H1 (cell line): ENCODE data around the gene FICD. TPM values are rescaled to one million over a fixed set of nuclear protein-coding genes. Genes with fewer than 3 reads are reported as not detected.

ENCODE experiments used
- CTCF ChIA-PET: fragments of 300-600 bp; sonication (Branson Sonifier 250); formaldehyde crosslinking; loops from one replicate; lab custom pipeline; 2021; ENCODE audit not compliant: partially characterized antibody; lab: Charles Lee
- POLR2A ChIA-PET: fragments of 300-600 bp; sonication (Branson Sonifier 250); formaldehyde crosslinking; loops from one replicate; lab custom pipeline; 2021; ENCODE audit warnings: inconsistent platforms; ENCODE audit not compliant: partially characterized antibody; lab: Charles Lee
- DNase-seq, 2 experiments: peaks; one replicate each; pipeline versions ENCODE4 v3.0.0 to v3.0.0-alpha.2; 2010 to 2022; ENCODE audit warnings: low spot score in 2 of 2, low read depth in 1 of 2, mixed read lengths in 1 of 2
- FAIRE-seq: peaks from 2 replicates; lab custom pipeline; 2011; peaks lifted over from hg19 to GRCh38; lab: Jason Lieb, UNC
- H2AFZ ChIP-seq: 2 replicates; pipeline ENCODE4 v1.8.1; 2012; ENCODE audit warnings: low read length, inconsistent platforms
- H2AK5ac ChIP-seq: 2 replicates; pipeline ENCODE4 v1.6.1; 2013; ENCODE audit warnings: low read depth, low read length
- H2BK120ac ChIP-seq: replicated peaks from 2 replicates; pipeline ENCODE3; 2013; ENCODE audit warnings: low read depth, low read length, inconsistent platforms
- H2BK12ac ChIP-seq: 2 replicates; pipeline ENCODE4 v1.6.1; 2013; ENCODE audit warnings: low read depth, low read length
- H2BK15ac ChIP-seq: 2 replicates; pipeline ENCODE4 v1.6.1; 2013; ENCODE audit warnings: low read length
- H2BK20ac ChIP-seq: 2 replicates; pipeline ENCODE4 v1.6.1; 2013; ENCODE audit warnings: low read length
- H2BK5ac ChIP-seq: 2 replicates; pipeline ENCODE4 v1.6.1; 2013; ENCODE audit warnings: low read depth, low read length
- H3K14ac ChIP-seq: 2 replicates; pipeline ENCODE4 v1.6.1; 2013; ENCODE audit warnings: inconsistent platforms; ENCODE audit not compliant: insufficient read length
- H3K18ac ChIP-seq: 2 replicates; pipeline ENCODE4 v1.6.1; 2013; ENCODE audit warnings: low read length; ENCODE audit errors: extremely low read depth
- H3K23ac ChIP-seq: 2 replicates; pipeline ENCODE4 v1.6.1; 2013; ENCODE audit warnings: inconsistent platforms; ENCODE audit not compliant: insufficient read length
- H3K23me2 ChIP-seq: 2 replicates; pipeline ENCODE4 v1.6.1; 2013; ENCODE audit warnings: low read depth, low read length
- H3K27ac ChIP-seq: 2 replicates; pipeline ENCODE4 v1.6.1; 2011; ENCODE audit warnings: low read depth, low read length, inconsistent platforms
- H3K27me3 ChIP-seq, 4 experiments: replicated peaks in 1 of 4; 1 replicate in 1 of 4; 2 replicates in 3 of 4; pipeline versions ENCODE4 v1.6.1 to v1.8.1; 2011 to 2013; ENCODE audit warnings: low read length in 3 of 4, mild to moderate bottlenecking in 3 of 4, inconsistent platforms in 2 of 4, mixed read lengths in 2 of 4, moderate library complexity in 1 of 4; ENCODE audit not compliant: control insufficient read depth in 3 of 4, insufficient read depth in 3 of 4; ENCODE audit errors: extremely low read depth in 1 of 4
- H3K36me3 ChIP-seq, 4 experiments: 2 replicates each; pipeline versions ENCODE4 v1.6.1 to v1.8.1; 2011 to 2013; ENCODE audit warnings: mild to moderate bottlenecking in 4 of 4, low read length in 3 of 4, moderate library complexity in 2 of 4, control low read depth in 1 of 4, inconsistent platforms in 1 of 4; ENCODE audit not compliant: insufficient read depth in 4 of 4, control insufficient read depth in 2 of 4
- H3K4ac ChIP-seq: replicated peaks from 2 replicates; pipeline ENCODE3; 2013; ENCODE audit warnings: low read length, low read depth, mixed read lengths, inconsistent platforms; ENCODE audit not compliant: insufficient read length
- H3K4me1 ChIP-seq, 4 experiments: replicated peaks in 1 of 4; 1 replicate in 1 of 4; 2 replicates in 3 of 4; pipeline versions ENCODE4 v1.6.1 to v1.8.1; 2011 to 2013; ENCODE audit warnings: low read length in 3 of 4, inconsistent platforms in 2 of 4, mixed read lengths in 1 of 4; ENCODE audit not compliant: insufficient read depth in 4 of 4, control insufficient read depth in 3 of 4
- H3K4me2 ChIP-seq, 2 experiments: 2 replicates each; pipeline versions ENCODE4 v1.6.1 to v1.8.1; 2011 to 2013; ENCODE audit warnings: low read depth in 2 of 2, low read length in 2 of 2, control low read depth in 1 of 2, inconsistent platforms in 1 of 2, mild to moderate bottlenecking in 1 of 2; ENCODE audit not compliant: insufficient read depth in 1 of 2
- H3K4me3 ChIP-seq, 4 experiments: fragments of 200-600, 300-600 bp in 1 of 4; sonication (generic), shearing (Covaris generic), sonication (Bioruptor Twin) in 1 of 4; 2 replicates each; pipeline versions ENCODE4 v1.5.1 to v1.8.1; 2011 to 2016; ENCODE audit warnings: low read length in 4 of 4, low read depth in 3 of 4, control low read depth in 2 of 4, inconsistent platforms in 2 of 4, mild to moderate bottlenecking in 2 of 4, mixed read lengths in 1 of 4, moderate library complexity in 1 of 4; ENCODE audit not compliant: insufficient read depth in 2 of 4; ENCODE audit errors: extremely low read depth in 1 of 4
- H3K56ac ChIP-seq: replicated peaks from 2 replicates; pipeline ENCODE3; 2013; ENCODE audit warnings: low read depth, mild to moderate bottlenecking, mixed read lengths, low read length, inconsistent platforms; ENCODE audit not compliant: insufficient read length
- H3K79me1 ChIP-seq: 2 replicates; pipeline ENCODE4 v1.6.1; 2013; ENCODE audit warnings: low read depth, low read length, control low read depth
- H3K79me2 ChIP-seq, 2 experiments: 2 replicates each; pipeline versions ENCODE4 v1.6.1 to v1.8.1; 2012 to 2013; ENCODE audit warnings: low read length in 2 of 2, mild to moderate bottlenecking in 2 of 2, inconsistent platforms in 1 of 2; ENCODE audit not compliant: insufficient read depth in 2 of 2, control insufficient read depth in 1 of 2
- H3K9ac ChIP-seq, 4 experiments: replicated peaks in 1 of 4; 1 replicate in 1 of 4; 2 replicates in 3 of 4; pipeline versions ENCODE4 v1.6.1 to v1.8.1; 2011 to 2013; ENCODE audit warnings: low read depth in 3 of 4, low read length in 3 of 4, control low read depth in 2 of 4, mild to moderate bottlenecking in 2 of 4, moderate library complexity in 2 of 4, inconsistent platforms in 1 of 4; ENCODE audit errors: extremely low read depth in 1 of 4
- H3K9me3 ChIP-seq, 2 experiments: 2 replicates each; pipeline versions ENCODE4 v1.6.1 to v1.8.1; 2012 to 2013; ENCODE audit warnings: mild to moderate bottlenecking in 2 of 2, moderate library complexity in 2 of 2, control low read depth in 1 of 2, inconsistent platforms in 1 of 2, low read depth in 1 of 2, low read length in 1 of 2, mixed read lengths in 1 of 2; ENCODE audit not compliant: insufficient read depth in 2 of 2
- H4K20me1 ChIP-seq, 2 experiments: replicated peaks in 1 of 2; 2 replicates each; pipeline versions ENCODE3 to v1.8.1; 2011 to 2013; ENCODE audit warnings: inconsistent platforms in 2 of 2, low read length in 2 of 2, mild to moderate bottlenecking in 1 of 2; ENCODE audit not compliant: insufficient read depth in 2 of 2, control insufficient read depth in 1 of 2
- H4K5ac ChIP-seq: 2 replicates; pipeline ENCODE4 v1.6.1; 2013; ENCODE audit warnings: low read length, low read depth, mixed read lengths, inconsistent platforms; ENCODE audit not compliant: insufficient read length
- H4K8ac ChIP-seq: 2 replicates; pipeline ENCODE4 v1.8.0; 2013; ENCODE audit warnings: mild to moderate bottlenecking, moderate library complexity, low read length, inconsistent platforms; ENCODE audit not compliant: insufficient read depth; ENCODE audit errors: extremely low read depth
- H4K91ac ChIP-seq: replicated peaks from 2 replicates; pipeline ENCODE3; 2013; ENCODE audit warnings: low read length, mixed read lengths, inconsistent platforms; ENCODE audit not compliant: insufficient read length
- CBX8 ChIP-seq: fragments of 300-800, 300-1000 bp; sonication (generic); IDR thresholded peaks from 2 replicates; pipeline ENCODE4 v1.7.1; 2016; ENCODE audit warnings: low read depth, low read length, borderline replicate concordance
- CHD1 ChIP-seq: IDR thresholded peaks from 2 replicates; pipeline ENCODE4 v1.6.1; 2012; ENCODE audit warnings: low read depth, low read length, improper control_type of control experiment
- KDM5A ChIP-seq: fragments of 200-600 bp; IDR thresholded peaks from 2 replicates; pipeline ENCODE4 v1.7.1; 2012; ENCODE audit warnings: mild to moderate bottlenecking, low read length, inconsistent platforms, mixed read lengths
- POLR2AphosphoS5 ChIP-seq: IDR thresholded peaks from 2 replicates; pipeline ENCODE4 v1.6.1; 2011; ENCODE audit warnings: low read depth, low read length
- RXRA ChIP-seq: IDR thresholded peaks from 2 replicates; pipeline ENCODE4 v1.6.1; 2011; ENCODE audit warnings: low read depth, mild to moderate bottlenecking, low read length, moderate library complexity; ENCODE audit not compliant: insufficient read depth
- SIRT6 ChIP-seq: IDR thresholded peaks from one replicate; pipeline ENCODE4 v1.7.1; 2012; ENCODE audit warnings: low read length, inconsistent platforms
- SIX5 ChIP-seq: IDR thresholded peaks from 2 replicates; pipeline ENCODE4 v1.6.1; 2011; ENCODE audit warnings: mild to moderate bottlenecking, low read depth, low read length
- TBP ChIP-seq: IDR thresholded peaks from 2 replicates; pipeline ENCODE4 v1.6.1; 2011; ENCODE audit warnings: low read depth, low read length, improper control_type of control experiment
- WGBS, 2 experiments: shearing (Covaris generic) in 1 of 2; methylation state at CpG; one replicate each; pipeline versions ENCODE4 v1.1.6 to v1.1.7; 2013 to 2015; ENCODE audit warnings: low lambda C conversion rate in 2 of 2, mixed read lengths in 2 of 2, inconsistent platforms in 1 of 2, low coverage in 1 of 2, missing lambda C conversion rate in 1 of 2; ENCODE audit not compliant: insufficient replicate concordance in 2 of 2, insufficient coverage in 1 of 2, insufficient read length in 1 of 2; ENCODE audit errors: extremely low coverage in 1 of 2, missing lambda C conversion rate in 1 of 2; 5-methylcytosine and 5-hydroxymethylcytosine counted together
- polyA plus RNA-seq, 7 experiments: library from polyadenylated mRNA; depleted of rRNA in 3 of 7; stranded (reverse) in 5 of 7; unstranded in 2 of 7; fragments of >200 nt in 5 of 7; fragments of 200-250 nt in 2 of 7; gene quantifications; 1 replicate in 5 of 7; 2 replicates in 1 of 7; 4 replicates in 1 of 7; pipeline versions ENCODE4 v1.2.1 to v1.2.3, GENCODE V29; 2011 to 2013; ENCODE audit warnings: missing spikeins in 2 of 7, mixed read lengths in 2 of 7
- total RNA-seq: library from RNA; stranded (reverse); fragmentation: NEBNext Ultra II Directional; extraction: Animal tissue kit (Norgen Biotek cat#: 25700); gene quantifications from 2 replicates; pipeline ENCODE4 v1.2.1, GENCODE V29; 2021
- TF ChIP-seq, protein P1 (sequence below), 3 experiments: IDR thresholded peaks; 1 replicate in 2 of 3; 2 replicates in 1 of 3; pipeline versions ENCODE4 v1.5.1 to v1.6.1; 2011; ENCODE audit warnings: low read length in 3 of 3, mild to moderate bottlenecking in 3 of 3, inconsistent platforms in 2 of 3, low read depth in 1 of 3, moderate library complexity in 1 of 3; ENCODE audit not compliant: insufficient read depth in 1 of 3; ENCODE audit errors: control extremely low read depth in 1 of 3

FICD gene
- total and polyA plus RNA-seq, 2 of the 8 experiments (the other 6 are each of a cell fraction or from before 2014, with no cell fraction given), result 2.2 to 6.0 TPM

DNA sequence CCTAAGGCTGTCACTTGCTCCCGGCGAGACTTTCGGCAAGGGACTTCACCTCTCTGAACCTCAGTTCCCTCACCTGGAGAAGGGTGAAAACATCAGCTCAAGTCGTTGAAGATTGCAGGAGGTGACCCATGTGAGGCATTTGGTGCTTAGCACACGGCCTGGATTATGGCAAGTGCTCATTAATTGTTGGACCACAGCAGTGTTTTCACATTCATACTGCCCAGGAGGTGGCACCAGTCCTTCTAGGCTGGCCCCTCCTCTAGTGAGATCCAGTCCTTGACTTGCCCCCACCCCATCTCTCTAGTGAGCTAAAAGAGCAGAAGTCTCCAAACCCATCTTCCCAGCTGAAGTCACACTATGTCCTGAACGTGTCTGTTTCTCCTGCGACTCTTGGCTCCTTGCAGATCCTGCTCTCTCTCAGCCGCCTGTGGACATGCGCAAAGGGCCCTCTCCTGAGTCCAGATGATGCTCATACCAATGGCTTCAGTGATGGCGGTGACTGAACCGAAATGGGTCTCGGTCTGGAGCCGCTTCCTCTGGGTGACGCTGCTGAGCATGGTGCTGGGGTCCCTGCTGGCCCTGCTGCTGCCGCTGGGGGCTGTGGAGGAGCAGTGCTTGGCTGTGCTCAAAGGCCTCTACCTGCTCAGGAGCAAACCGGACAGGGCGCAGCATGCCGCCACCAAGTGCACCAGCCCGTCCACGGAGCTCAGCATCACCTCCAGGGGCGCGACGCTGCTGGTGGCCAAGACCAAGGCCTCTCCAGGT, 1.6 kb downstream of the FICD start:
- Histone ChIP-seq H4K5ac (no peak overlapping the region), H3K18ac (no peak overlapping the region), H3K36me3 (peaks cover 13 to 35% (median 29%) of the 10 kb centered on the region in 4 experiments), H2AFZ (no peak overlapping the region), H3K27ac (no peak overlapping the region), H3K79me1 (peaks cover 4% of the 10 kb centered on the region; the same call in 1 of the 2 replicates), H3K23me2 (peaks cover 5% of the 10 kb centered on the region; the same call in 1 of the 2 replicates), H3K4me2 (peak overlapping the region; percentile 92 to 93; a peak in 2 of 4 replicates), H3K9me3 (no peaks in the 10 kb centered on the region), H2BK5ac (no peak overlapping the region), H2BK20ac (no peak overlapping the region), H2BK120ac (no peak overlapping the region), H3K14ac (no peak overlapping the region), H3K23ac (no peak overlapping the region), H4K8ac (no peak overlapping the region; the same call in 1 of the 2 replicates), H3K4ac (no peak overlapping the region), H2BK15ac (no peak overlapping the region), H4K91ac (no peak overlapping the region), H3K4me3 (peak overlapping the region in 1 of 4 experiments; percentile 87; a peak in 1 of 8 replicates), H3K9ac (no peak overlapping the region; a peak in 2 of 7 replicates), H4K20me1 (peaks cover 5 to 9% of the 10 kb centered on the region in 2 experiments), H3K4me1 (peaks cover 0 to 5% (median 3%) of the 10 kb centered on the region in 4 experiments; a peak in 6 of 7 replicates), H2AK5ac (no peak overlapping the region), H2BK12ac (no peak overlapping the region), H3K27me3 (no peaks in the 10 kb centered on the region), H3K56ac (no peak overlapping the region), H3K79me2 (peaks cover 0 to 6% of the 10 kb centered on the region in 2 experiments; a peak in 1 of 4 replicates)
- CTCF ChIA-PET, result interaction anchor here (0.8 to 3.9 kb wide), 8 partner anchors 10 to 598 kb away, joined by 3 to 17 read pairs (median 3); no protein-coding TSS in a partner anchor
- FAIRE-seq, result no peak
- POLR2A ChIA-PET, result interaction anchor here (0.9 to 1.9 kb wide), 4 partner anchors 10 to 44 kb away, joined by 3 to 8 read pairs (median 4); partner anchors contain the start of gene SART3
- TF ChIP-seq RXRA (no peak), KDM5A (no peak), CHD1 (no peak), CBX8 (no peak), SIRT6 (no peak), SIX5 (no peak), TBP (no peak), POLR2AphosphoS5 (0 out of 2 replicates have a peak, but pooled peaks have one; percentile 13)
- TF ChIP-seq, protein P1, sequence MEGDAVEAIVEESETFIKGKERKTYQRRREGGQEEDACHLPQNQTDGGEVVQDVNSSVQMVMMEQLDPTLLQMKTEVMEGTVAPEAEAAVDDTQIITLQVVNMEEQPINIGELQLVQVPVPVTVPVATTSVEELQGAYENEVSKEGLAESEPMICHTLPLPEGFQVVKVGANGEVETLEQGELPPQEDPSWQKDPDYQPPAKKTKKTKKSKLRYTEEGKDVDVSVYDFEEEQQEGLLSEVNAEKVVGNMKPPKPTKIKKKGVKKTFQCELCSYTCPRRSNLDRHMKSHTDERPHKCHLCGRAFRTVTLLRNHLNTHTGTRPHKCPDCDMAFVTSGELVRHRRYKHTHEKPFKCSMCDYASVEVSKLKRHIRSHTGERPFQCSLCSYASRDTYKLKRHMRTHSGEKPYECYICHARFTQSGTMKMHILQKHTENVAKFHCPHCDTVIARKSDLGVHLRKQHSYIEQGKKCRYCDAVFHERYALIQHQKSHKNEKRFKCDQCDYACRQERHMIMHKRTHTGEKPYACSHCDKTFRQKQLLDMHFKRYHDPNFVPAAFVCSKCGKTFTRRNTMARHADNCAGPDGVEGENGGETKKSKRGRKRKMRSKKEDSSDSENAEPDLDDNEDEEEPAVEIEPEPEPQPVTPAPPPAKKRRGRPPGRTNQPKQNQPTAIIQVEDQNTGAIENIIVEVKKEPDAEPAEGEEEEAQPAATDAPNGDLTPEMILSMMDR (IDR thresholded peaks at IDR 0.05; ENCODE audit: control extremely low read depth in 1 of 3, insufficient read depth in 1 of 3, low read depth in 1 of 3, low read length in 3 of 3), result peak in 2 of 3 experiments; percentile 8 to 56; a peak in 3 of 4 replicates
- DNase-seq, result no peak
- 92% methylated on average over 23 of the region's 23 CpGs; no CpG with 5 or more reads in 1 of the 2 experiments for WGBS, 2 experiments
